ENCODE results near the gene RAB18.
"Not testable (repeated sequence)": the region's sequence is repeated elsewhere in the genome, so short reads cannot be mapped to it uniquely, and the experiment has no call there.

RAB18 gene

DNA sequence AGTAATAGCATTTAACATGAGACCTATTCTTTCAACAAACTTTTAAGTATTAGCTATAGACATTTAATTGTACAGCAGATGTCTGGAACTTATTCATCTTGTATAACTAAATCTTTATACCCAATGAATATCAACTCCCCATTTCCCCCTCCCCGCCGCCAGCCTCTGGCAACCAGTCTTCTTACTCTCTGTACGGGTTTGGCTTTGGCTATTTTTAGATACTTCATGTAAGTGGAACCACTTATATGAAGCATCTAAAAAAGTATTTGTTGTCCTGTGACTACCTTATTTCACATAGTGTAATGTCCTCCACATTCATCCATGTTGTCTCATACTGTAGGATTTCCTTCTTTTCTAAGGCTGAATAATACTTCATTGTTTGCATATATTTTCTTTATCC lies 60.8 kb downstream of the RAB18 start:
- ChIA-PET CTCF (interaction anchor here (1.3 kb wide), 1 partner anchor 51 kb away, joined by 3 read pairs; no protein-coding TSS in a partner anchor), POLR2A (no interaction called here)
- DNase-seq (ENCODE audit: low read depth, low spot score), result no peak
- H3K4me3 ChIP-seq (ENCODE audit: low read depth, low read length), result no peak overlapping the region
- TF ChIP-seq, protein P1, sequence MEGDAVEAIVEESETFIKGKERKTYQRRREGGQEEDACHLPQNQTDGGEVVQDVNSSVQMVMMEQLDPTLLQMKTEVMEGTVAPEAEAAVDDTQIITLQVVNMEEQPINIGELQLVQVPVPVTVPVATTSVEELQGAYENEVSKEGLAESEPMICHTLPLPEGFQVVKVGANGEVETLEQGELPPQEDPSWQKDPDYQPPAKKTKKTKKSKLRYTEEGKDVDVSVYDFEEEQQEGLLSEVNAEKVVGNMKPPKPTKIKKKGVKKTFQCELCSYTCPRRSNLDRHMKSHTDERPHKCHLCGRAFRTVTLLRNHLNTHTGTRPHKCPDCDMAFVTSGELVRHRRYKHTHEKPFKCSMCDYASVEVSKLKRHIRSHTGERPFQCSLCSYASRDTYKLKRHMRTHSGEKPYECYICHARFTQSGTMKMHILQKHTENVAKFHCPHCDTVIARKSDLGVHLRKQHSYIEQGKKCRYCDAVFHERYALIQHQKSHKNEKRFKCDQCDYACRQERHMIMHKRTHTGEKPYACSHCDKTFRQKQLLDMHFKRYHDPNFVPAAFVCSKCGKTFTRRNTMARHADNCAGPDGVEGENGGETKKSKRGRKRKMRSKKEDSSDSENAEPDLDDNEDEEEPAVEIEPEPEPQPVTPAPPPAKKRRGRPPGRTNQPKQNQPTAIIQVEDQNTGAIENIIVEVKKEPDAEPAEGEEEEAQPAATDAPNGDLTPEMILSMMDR (IDR thresholded peaks at IDR 0.05; ENCODE audit: insufficient read depth, low read length, missing control alignments), result no peak

- ChIA-PET POLR2A (no interaction called here), CTCF (interaction anchor here (1.0 to 2.4 kb wide), 3 partner anchors 10 to 11 kb away, joined by 3 to 10 read pairs (median 3); no protein-coding TSS in a partner anchor)
- no peak for DNase-seq (ENCODE audit: low read depth, low spot score)
- TF ChIP-seq, protein P1 (IDR thresholded peaks at IDR 0.05; ENCODE audit: insufficient read depth, low read length, missing control alignments), result no peak
- no peak overlapping the region for H3K4me3 ChIP-seq (ENCODE audit: low read depth, low read length)
Observed at GRCh38 chr10:27568196-27569175, 64.4 kb downstream of the RAB18 start.

DNA sequence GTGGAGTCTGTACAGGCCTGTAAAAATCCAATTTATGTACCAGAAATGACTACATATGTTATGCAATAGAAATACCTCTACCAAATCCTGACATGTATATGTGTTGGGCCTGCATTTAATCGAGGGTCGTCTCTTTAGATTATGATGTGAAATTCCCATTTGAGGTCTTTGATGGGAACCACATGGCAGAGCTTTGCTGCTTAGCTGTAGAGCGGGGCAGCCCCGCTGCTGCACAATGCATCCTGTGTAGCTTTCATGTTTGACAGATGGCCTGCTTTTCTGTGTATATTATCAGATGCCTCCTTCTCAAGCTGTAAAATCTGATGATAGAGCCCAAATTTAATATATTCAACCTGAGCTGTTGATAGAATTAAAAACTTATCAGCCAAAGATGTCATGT lies 65.8 kb downstream of the RAB18 start:
- ChIA-PET POLR2A (no interaction called here), CTCF (interaction anchor here (1.0 to 1.2 kb wide), 2 partner anchors 11 to 12 kb away, joined by 3 read pairs; no protein-coding TSS in a partner anchor)
- TF ChIP-seq, protein P1 (IDR thresholded peaks at IDR 0.05; ENCODE audit: insufficient read depth, low read length, missing control alignments), result no peak
- H3K4me3 ChIP-seq (ENCODE audit: low read depth, low read length), result no peak overlapping the region
- DNase-seq (ENCODE audit: low read depth, low spot score), result no peak

- CTCF ChIA-PET; POLR2A ChIA-PET; DNase-seq (ENCODE audit: low read depth, low spot score); H3K4me3 ChIP-seq (ENCODE audit: low read depth, low read length): not testable (repeated sequence)
Observed at GRCh38 chr10:27577038-27577437, 72.9 kb downstream of the RAB18 start.

GRCh38 chr10:27578316-27578715 lies 74.2 kb downstream of the RAB18 start:
- no peak for DNase-seq (ENCODE audit: low read depth, low spot score)
- TF ChIP-seq, protein P1 (IDR thresholded peaks at IDR 0.05; ENCODE audit: insufficient read depth, low read length, missing control alignments), result no peak
- POLR2A ChIA-PET, result no interaction called here
- CTCF ChIA-PET, result interaction anchor here (1.1 kb wide), 1 partner anchor 164 kb away, joined by 3 read pairs; no protein-coding TSS in a partner anchor
- no peak overlapping the region for H3K4me3 ChIP-seq (ENCODE audit: low read depth, low read length)

DNA sequence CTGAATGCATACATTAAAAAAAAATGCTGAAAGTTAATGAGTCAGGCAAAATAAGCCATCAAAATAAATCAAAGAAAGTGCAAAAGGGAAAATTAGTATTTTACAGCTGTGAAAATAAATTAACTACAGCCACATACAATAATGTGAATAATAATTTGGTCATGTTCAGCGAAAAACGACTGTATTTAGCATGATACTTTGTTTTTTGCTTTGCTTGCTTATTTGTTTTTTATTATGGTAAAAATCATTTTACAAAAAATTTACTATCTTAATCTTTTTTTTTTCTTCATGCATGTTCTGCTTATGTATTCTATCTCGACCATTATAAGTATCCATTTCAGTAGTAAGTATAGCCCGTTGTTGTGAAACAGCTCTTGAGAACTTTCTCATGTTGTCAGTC lies 77.1 kb downstream of the RAB18 start:
- H3K4me3 ChIP-seq (ENCODE audit: low read depth, low read length), result no peak overlapping the region
- no peak for DNase-seq (ENCODE audit: low read depth, low spot score)
- POLR2A ChIA-PET, result no interaction called here
- TF ChIP-seq, protein P1 (IDR thresholded peaks at IDR 0.05; ENCODE audit: insufficient read depth, low read length, missing control alignments), result no peak
- CTCF ChIA-PET, result interaction anchor here (0.7 kb wide), 1 partner anchor 664 kb away, joined by 4 read pairs; no protein-coding TSS in a partner anchor
